Mesenchymal stem cell (in vitro differentiated cells and primary cell): Measurements from ENCODE around the gene SLC6A8.
"Not testable (repeated sequence)": the region's sequence is repeated elsewhere in the genome, so short reads cannot be mapped to it uniquely, and the experiment has no call there.

ENCODE experiments used
- DNase-seq: peaks from one replicate; pipeline ENCODE4 v3.0.0-alpha.2; 2013
- H2AFZ ChIP-seq: one replicate; pipeline ENCODE4 v1.6.1; 2013; ENCODE audit warnings: low read depth, mild to moderate bottlenecking, control low read depth, inconsistent platforms, low read length, moderate library complexity
- H2AK5ac ChIP-seq: 2 replicates; pipeline ENCODE4 v1.6.1; 2013; ENCODE audit warnings: low read length, moderate library complexity, mild to moderate bottlenecking, inconsistent platforms; ENCODE audit not compliant: severe bottlenecking
- H2BK120ac ChIP-seq: one replicate; pipeline ENCODE4 v1.6.1; 2013; ENCODE audit warnings: low read depth, mild to moderate bottlenecking, inconsistent platforms, low read length, moderate library complexity
- H2BK12ac ChIP-seq, 2 experiments: one replicate each; pipeline ENCODE4 v1.6.1; 2013; ENCODE audit warnings: inconsistent platforms in 2 of 2, low read length in 2 of 2, mild to moderate bottlenecking in 2 of 2, moderate library complexity in 2 of 2, control low read depth in 1 of 2
- H2BK15ac ChIP-seq: one replicate; pipeline ENCODE4 v1.6.1; 2013; ENCODE audit warnings: mild to moderate bottlenecking, low read depth, inconsistent platforms; ENCODE audit not compliant: poor library complexity, severe bottlenecking
- H2BK5ac ChIP-seq: 2 replicates; pipeline ENCODE4 v1.6.1; 2013; ENCODE audit warnings: low read depth, mild to moderate bottlenecking, low read length, control low read depth, inconsistent platforms; ENCODE audit not compliant: poor library complexity, severe bottlenecking
- H3K14ac ChIP-seq, 2 experiments: one replicate each; pipeline ENCODE4 v1.6.1; 2013; ENCODE audit warnings: inconsistent platforms in 2 of 2, low read length in 2 of 2, control low read depth in 1 of 2, mild to moderate bottlenecking in 1 of 2, moderate library complexity in 1 of 2
- H3K18ac ChIP-seq, 2 experiments: one replicate each; pipeline ENCODE4 v1.6.1; 2013; ENCODE audit warnings: inconsistent platforms in 2 of 2, low read length in 2 of 2, control low read depth in 1 of 2, low read depth in 1 of 2, mild to moderate bottlenecking in 1 of 2
- H3K23ac ChIP-seq, 2 experiments: one replicate each; pipeline ENCODE4 v1.6.1; 2013; ENCODE audit warnings: inconsistent platforms in 2 of 2, low read length in 2 of 2, mild to moderate bottlenecking in 2 of 2, moderate library complexity in 2 of 2, control low read depth in 1 of 2
- H3K27ac ChIP-seq: 2 replicates; pipeline ENCODE4 v1.5.1; 2013; ENCODE audit warnings: mild to moderate bottlenecking, moderate library complexity, low read length, control low read depth, inconsistent platforms; ENCODE audit not compliant: poor library complexity, severe bottlenecking
- H3K27me3 ChIP-seq, 2 experiments: 2 replicates each; pipeline versions ENCODE4 v1.6.1 to v1.7.0; 2013; ENCODE audit warnings: low read length in 2 of 2, mild to moderate bottlenecking in 2 of 2, moderate library complexity in 2 of 2, control low read depth in 1 of 2, inconsistent platforms in 1 of 2; ENCODE audit not compliant: control insufficient read depth in 1 of 2, insufficient read depth in 1 of 2
- H3K36me3 ChIP-seq, 2 experiments: 2 replicates each; pipeline versions ENCODE4 v1.6.1 to v1.7.0; 2013; ENCODE audit warnings: low read length in 2 of 2, control low read depth in 1 of 2, inconsistent platforms in 1 of 2, low read depth in 1 of 2, mild to moderate bottlenecking in 1 of 2; ENCODE audit not compliant: insufficient read depth in 2 of 2, control insufficient read depth in 1 of 2
- H3K4ac ChIP-seq, 2 experiments: one replicate each; pipeline ENCODE4 v1.6.1; 2013; ENCODE audit warnings: inconsistent platforms in 2 of 2, low read length in 2 of 2, mild to moderate bottlenecking in 2 of 2, moderate library complexity in 2 of 2, control low read depth in 1 of 2, low read depth in 1 of 2
- H3K4me1 ChIP-seq: 2 replicates; pipeline ENCODE4 v1.6.1; 2013; ENCODE audit warnings: low read depth, low read length, control low read depth; ENCODE audit not compliant: control insufficient read depth, insufficient read depth
- H3K4me2 ChIP-seq: 2 replicates; pipeline ENCODE4 v1.6.1; 2013; ENCODE audit warnings: low read length, mild to moderate bottlenecking, inconsistent platforms; ENCODE audit not compliant: poor library complexity, severe bottlenecking
- H3K4me3 ChIP-seq, 2 experiments: 2 replicates each; pipeline versions ENCODE4 v1.5.1 to v1.7.0; 2013; ENCODE audit warnings: low read length in 2 of 2, mild to moderate bottlenecking in 2 of 2, control low read depth in 1 of 2, low read depth in 1 of 2; ENCODE audit not compliant: insufficient read depth in 1 of 2
- H3K79me1 ChIP-seq: replicated peaks from 2 replicates; pipeline ENCODE4 v1.6.1; 2013; ENCODE audit warnings: mild to moderate bottlenecking, control low read depth, low read length, inconsistent platforms; ENCODE audit not compliant: poor library complexity, severe bottlenecking
- H3K9ac ChIP-seq: 2 replicates; pipeline ENCODE4 v1.7.0; 2013; ENCODE audit warnings: mild to moderate bottlenecking, low read length, moderate library complexity
- H3K9me3 ChIP-seq: 2 replicates; pipeline ENCODE4 v1.7.0; 2013; ENCODE audit warnings: mild to moderate bottlenecking, low read length; ENCODE audit not compliant: control insufficient read depth
- H4K8ac ChIP-seq: one replicate; pipeline ENCODE4 v1.6.1; 2013; ENCODE audit warnings: inconsistent platforms, mild to moderate bottlenecking, low read length, moderate library complexity
- H4K91ac ChIP-seq: one replicate; pipeline ENCODE4 v1.6.1; 2013; ENCODE audit warnings: mild to moderate bottlenecking, low read length, inconsistent platforms
- WGBS: methylation state at CpG from one replicate; pipeline ENCODE4 v1.1.7; 2013; ENCODE audit warnings: mixed read lengths; 5-methylcytosine and 5-hydroxymethylcytosine counted together

SLC6A8 gene

DNA sequence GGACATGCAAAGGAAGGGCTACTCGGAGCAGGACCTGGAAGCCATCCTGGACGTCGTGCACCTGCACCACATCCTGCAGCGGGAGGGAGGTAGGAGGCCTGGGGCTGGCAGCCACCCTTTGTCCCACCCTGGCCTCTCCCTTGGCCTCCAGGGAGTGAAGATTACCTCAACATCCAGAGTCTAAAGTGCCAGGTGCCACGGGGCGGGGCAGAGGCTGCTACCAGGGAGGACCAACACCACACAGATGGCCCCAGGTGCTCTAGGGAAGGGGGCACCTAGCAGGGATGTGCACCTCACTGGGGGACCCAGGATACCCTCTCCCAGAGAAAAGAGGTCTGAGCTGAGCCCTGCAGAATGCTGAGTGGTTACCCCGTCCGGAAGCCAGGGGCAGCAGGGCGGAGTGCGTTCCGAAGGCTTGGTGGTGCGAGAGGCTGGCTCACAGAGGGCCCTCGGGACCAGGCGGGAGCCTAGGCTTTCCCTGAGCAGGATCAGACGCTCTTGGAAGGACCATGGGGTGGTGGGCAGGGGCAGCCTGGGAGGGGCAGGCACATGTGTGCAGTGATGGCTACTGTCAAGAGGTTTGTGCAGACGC, 53.0 kb downstream of the SLC6A8 start:
- Histone ChIP-seq H2BK15ac (no peak overlapping the region), H3K27me3 (no peaks in the 10 kb centered on the region), H3K4me3 (no peak overlapping the region), H3K4me1 (peaks cover 5% of the 10 kb centered on the region), H3K27ac (no peak overlapping the region), H2BK12ac (no peak overlapping the region), H3K14ac (no peak overlapping the region), H3K79me1 (no peaks in the 10 kb centered on the region), H3K23ac (no peak overlapping the region), H2BK120ac (no peak overlapping the region), H3K9me3 (peaks cover under 1% of the 10 kb centered on the region), H2AK5ac (no peak overlapping the region), H2BK5ac (no peak overlapping the region), H2AFZ (no peak overlapping the region), H3K18ac (no peak overlapping the region), H4K8ac (no peak overlapping the region), H3K9ac (no peak overlapping the region), H3K36me3 (peaks cover 11 to 32% of the 10 kb centered on the region in 2 experiments), H3K4me2 (no peak overlapping the region), H3K4ac (no peak overlapping the region), H4K91ac (no peak overlapping the region)
- WGBS: over 99% methylated on average over 9 of the region's 16 CpGs
- no peak for DNase-seq

- Histone ChIP-seq H3K23ac (no peak overlapping the region), H3K79me1 (no peaks in the 10 kb centered on the region), H3K9ac (no peak overlapping the region), H3K4me2 (no peak overlapping the region), H3K27me3 (peaks cover 0 to 4% of the 10 kb centered on the region in 2 experiments), H3K9me3 (no peaks in the 10 kb centered on the region), H2BK120ac (no peak overlapping the region), H3K14ac (no peak overlapping the region), H3K36me3 (peaks cover 11 to 27% of the 10 kb centered on the region in 2 experiments), H4K91ac (no peak overlapping the region), H2BK15ac (peak overlapping the region; percentile 28), H3K4ac (no peak overlapping the region), H3K4me1 (peaks cover 5% of the 10 kb centered on the region), H4K8ac (no peak overlapping the region), H3K4me3 (no peak overlapping the region), H3K27ac (no peak overlapping the region), H2BK5ac (no peak overlapping the region), H2BK12ac (no peak overlapping the region), H2AK5ac (no peak overlapping the region), H3K18ac (no peak overlapping the region), H2AFZ (no peak overlapping the region)
- 93% methylated on average over 8 of the region's 14 CpGs for WGBS
- no peak for DNase-seq
These were observed 53.7 kb downstream of the SLC6A8 start for GRCh38 chrX:153741446-153741845.

GRCh38 chrX:153742111-153742510, 54.4 kb downstream of the SLC6A8 start:
- WGBS: 97% methylated on average over 14 of the region's 14 CpGs
- H4K91ac ChIP-seq, H3K4ac ChIP-seq: not testable (repeated sequence)

GRCh38 chrX:153742796-153743467, 55.2 kb downstream of the SLC6A8 start:
- H3K27ac ChIP-seq, H3K79me1 ChIP-seq, H4K8ac ChIP-seq, H3K4me1 ChIP-seq, H2BK15ac ChIP-seq, H3K4me2 ChIP-seq, H3K18ac ChIP-seq, H3K27me3 ChIP-seq, H2BK5ac ChIP-seq, H2BK120ac ChIP-seq, H2AFZ ChIP-seq, H3K4me3 ChIP-seq, H2AK5ac ChIP-seq, H3K14ac ChIP-seq, H3K9ac ChIP-seq, H2BK12ac ChIP-seq, H3K23ac ChIP-seq, H4K91ac ChIP-seq, H3K4ac ChIP-seq, DNase-seq, H3K9me3 ChIP-seq: not testable (repeated sequence)
- WGBS: 89% methylated on average over 3 of the region's 32 CpGs
- H3K36me3 ChIP-seq: peaks cover 3 to 16% of the 10 kb centered on the region in 2 experiments

More at GRCh38 chrX:153742111-153742510, 54.4 kb downstream of the SLC6A8 start:
- not testable (repeated sequence) for H3K23ac ChIP-seq, H2BK120ac ChIP-seq, H4K8ac ChIP-seq, H2BK12ac ChIP-seq, H2AFZ ChIP-seq, H3K27ac ChIP-seq, H3K27me3 ChIP-seq, H2AK5ac ChIP-seq, H3K18ac ChIP-seq, H3K4me2 ChIP-seq, H2BK5ac ChIP-seq, H2BK15ac ChIP-seq, H3K4me3 ChIP-seq, H3K14ac ChIP-seq, H3K4me1 ChIP-seq, H3K79me1 ChIP-seq, DNase-seq, H3K9me3 ChIP-seq, H3K9ac ChIP-seq
- peaks cover 9 to 21% of the 10 kb centered on the region in 2 experiments for H3K36me3 ChIP-seq
